ENCODE results near the gene POU6F2. TPM values are rescaled to one million over a fixed set of nuclear protein-coding genes. Genes with fewer than 3 reads are reported as not detected.

POU6F2 gene
- total RNA-seq, 1 experiment from 2014 or later = not detected

GRCh38 chr7:39416866-39417265 lies 439.2 kb downstream of the POU6F2 start:
- Histone ChIP-seq H3K27ac (ENCODE audit: low read length) (no peak overlapping the region), H3K36me3 (ENCODE audit: low read depth, low read length) (no peaks in the 10 kb centered on the region), H3K27me3 (ENCODE audit: low read length) (peaks cover 46% of the 10 kb centered on the region), H3K9me3 (ENCODE audit: low read length) (no peaks in the 10 kb centered on the region), H3K4me2 (ENCODE audit: low read length) (no peak overlapping the region), H4K20me1 (ENCODE audit: low read length) (no peaks in the 10 kb centered on the region), H3F3A (ENCODE audit: low read length, unreplicated experiment) (no peaks in the 10 kb centered on the region), H3K9ac (ENCODE audit: low read length) (no peak overlapping the region), H3K4me3 (ENCODE audit: low read length) (no peak overlapping the region), H3K79me2 (ENCODE audit: low read length) (no peaks in the 10 kb centered on the region), H3K4me1 (ENCODE audit: insufficient read depth, low read length) (peaks cover 6% of the 10 kb centered on the region; the same call in 1 of the 2 replicates), H2AFZ (ENCODE audit: low read length) (no peak overlapping the region), H3K9me2 (replicated peaks; ENCODE audit: low read length) (no peaks in the 10 kb centered on the region)
- TF ChIP-seq, protein P1, sequence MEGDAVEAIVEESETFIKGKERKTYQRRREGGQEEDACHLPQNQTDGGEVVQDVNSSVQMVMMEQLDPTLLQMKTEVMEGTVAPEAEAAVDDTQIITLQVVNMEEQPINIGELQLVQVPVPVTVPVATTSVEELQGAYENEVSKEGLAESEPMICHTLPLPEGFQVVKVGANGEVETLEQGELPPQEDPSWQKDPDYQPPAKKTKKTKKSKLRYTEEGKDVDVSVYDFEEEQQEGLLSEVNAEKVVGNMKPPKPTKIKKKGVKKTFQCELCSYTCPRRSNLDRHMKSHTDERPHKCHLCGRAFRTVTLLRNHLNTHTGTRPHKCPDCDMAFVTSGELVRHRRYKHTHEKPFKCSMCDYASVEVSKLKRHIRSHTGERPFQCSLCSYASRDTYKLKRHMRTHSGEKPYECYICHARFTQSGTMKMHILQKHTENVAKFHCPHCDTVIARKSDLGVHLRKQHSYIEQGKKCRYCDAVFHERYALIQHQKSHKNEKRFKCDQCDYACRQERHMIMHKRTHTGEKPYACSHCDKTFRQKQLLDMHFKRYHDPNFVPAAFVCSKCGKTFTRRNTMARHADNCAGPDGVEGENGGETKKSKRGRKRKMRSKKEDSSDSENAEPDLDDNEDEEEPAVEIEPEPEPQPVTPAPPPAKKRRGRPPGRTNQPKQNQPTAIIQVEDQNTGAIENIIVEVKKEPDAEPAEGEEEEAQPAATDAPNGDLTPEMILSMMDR (conservative IDR thresholded peaks at IDR 0.05; ENCODE audit: low read depth, low read length) = no peak
- no peak for TF ChIP-seq EZH2phosphoT487 (IDR thresholded peaks at IDR 0.05; ENCODE audit: borderline replicate concordance, low read length)
- TF ChIP-seq EZH2 (IDR thresholded peaks at IDR 0.05; ENCODE audit: low read length, unreplicated experiment) = no peak
- BruUV-seq (replicated peaks) = no TSS peak
- intact Hi-C loops (cut with micrococcal nuclease) = no loop called here
- DNase-seq (no peak), ATAC-seq (no peak)
- ChIA-PET CTCF (no interaction called here), POLR2A (ENCODE audit: unreplicated experiment) (no interaction called here)

DNA sequence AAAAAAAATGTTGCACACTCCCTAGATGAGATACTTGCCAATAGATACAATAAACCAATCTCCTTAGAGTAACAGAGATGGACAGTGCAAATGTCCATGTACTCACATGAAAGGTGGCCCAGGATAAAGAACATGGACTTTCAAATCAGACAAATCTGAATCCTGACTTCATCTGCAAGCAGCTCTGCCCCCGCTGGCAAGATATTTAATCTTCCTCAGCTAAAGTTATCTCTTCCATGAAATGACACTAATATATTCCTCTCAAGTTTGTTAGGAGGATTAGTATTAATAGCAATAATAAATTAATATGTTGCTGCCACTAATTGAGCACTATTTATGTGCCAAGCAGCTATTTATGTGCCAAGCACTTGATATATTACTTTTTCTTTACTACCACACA lies 439.9 kb downstream of the POU6F2 start:
- Histone ChIP-seq H3K27me3 (ENCODE audit: low read length) (peaks cover 44% of the 10 kb centered on the region), H3K9me2 (replicated peaks; ENCODE audit: low read length) (no peaks in the 10 kb centered on the region), H3K9me3 (ENCODE audit: low read length) (no peaks in the 10 kb centered on the region), H4K20me1 (ENCODE audit: low read length) (no peaks in the 10 kb centered on the region), H3K36me3 (ENCODE audit: low read depth, low read length) (no peaks in the 10 kb centered on the region), H2AFZ (ENCODE audit: low read length) (no peak overlapping the region), H3K27ac (ENCODE audit: low read length) (no peak overlapping the region), H3F3A (ENCODE audit: low read length, unreplicated experiment) (no peaks in the 10 kb centered on the region), H3K4me2 (ENCODE audit: low read length) (no peak overlapping the region), H3K4me1 (ENCODE audit: insufficient read depth, low read length) (peaks cover 6% of the 10 kb centered on the region; the same call in 1 of the 2 replicates), H3K9ac (ENCODE audit: low read length) (no peak overlapping the region), H3K79me2 (ENCODE audit: low read length) (no peaks in the 10 kb centered on the region), H3K4me3 (ENCODE audit: low read length) (no peak overlapping the region)
- intact Hi-C loops (cut with micrococcal nuclease) = no loop called here
- ChIA-PET POLR2A (ENCODE audit: unreplicated experiment) (no interaction called here), CTCF (no interaction called here)
- TF ChIP-seq EZH2phosphoT487 (IDR thresholded peaks at IDR 0.05; ENCODE audit: borderline replicate concordance, low read length) = no peak
- TF ChIP-seq, protein P1 (conservative IDR thresholded peaks at IDR 0.05; ENCODE audit: low read depth, low read length) = no peak
- TF ChIP-seq EZH2 (IDR thresholded peaks at IDR 0.05; ENCODE audit: low read length, unreplicated experiment) = no peak
- no peak for DNase-seq
- BruUV-seq (replicated peaks) = no TSS peak
- no peak for ATAC-seq

DNA sequence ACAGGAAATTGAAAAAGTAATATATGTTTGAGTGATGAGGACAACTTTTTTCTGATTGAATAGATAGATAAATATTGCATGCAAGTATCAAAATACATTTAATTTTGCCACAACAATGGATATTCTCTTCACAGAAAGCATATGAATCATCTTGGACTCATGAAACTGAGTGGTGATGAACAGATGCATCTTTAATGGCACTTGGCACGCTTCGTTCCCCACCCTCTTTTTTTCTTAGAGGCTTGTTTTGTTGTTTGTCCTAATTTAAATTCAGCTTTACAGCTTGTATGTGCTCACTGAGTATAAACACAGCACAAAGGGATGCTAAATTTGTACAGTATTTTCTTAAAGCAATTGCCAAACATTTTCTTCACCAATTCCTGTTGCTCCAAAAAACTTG lies 443.5 kb downstream of the POU6F2 start:
- Histone ChIP-seq H3K9me2 (replicated peaks; ENCODE audit: low read length) (no peaks in the 10 kb centered on the region), H3K9me3 (ENCODE audit: low read length) (no peaks in the 10 kb centered on the region), H3K4me3 (ENCODE audit: low read length) (no peak overlapping the region), H3F3A (ENCODE audit: low read length, unreplicated experiment) (no peaks in the 10 kb centered on the region), H2AFZ (ENCODE audit: low read length) (no peak overlapping the region), H3K27ac (ENCODE audit: low read length) (no peak overlapping the region), H3K4me2 (ENCODE audit: low read length) (no peak overlapping the region), H3K4me1 (ENCODE audit: insufficient read depth, low read length) (no peaks in the 10 kb centered on the region), H3K79me2 (ENCODE audit: low read length) (no peaks in the 10 kb centered on the region), H3K36me3 (ENCODE audit: low read depth, low read length) (no peaks in the 10 kb centered on the region), H4K20me1 (ENCODE audit: low read length) (no peaks in the 10 kb centered on the region), H3K9ac (ENCODE audit: low read length) (no peak overlapping the region), H3K27me3 (ENCODE audit: low read length) (peaks cover 28% of the 10 kb centered on the region)
- no TSS peak for BruUV-seq (replicated peaks)
- peak; percentile 16 for DNase-seq
- intact Hi-C loops (cut with micrococcal nuclease) = no loop called here
- ChIA-PET POLR2A (ENCODE audit: unreplicated experiment) (no interaction called here), CTCF (no interaction called here)
- no peak for ATAC-seq
- TF ChIP-seq, protein P1 (conservative IDR thresholded peaks at IDR 0.05; ENCODE audit: low read depth, low read length) = no peak
- TF ChIP-seq EZH2phosphoT487 (IDR thresholded peaks at IDR 0.05; ENCODE audit: borderline replicate concordance, low read length) (no peak), EZH2 (IDR thresholded peaks at IDR 0.05; ENCODE audit: low read length, unreplicated experiment) (no peak)

Data from PC-3 (cell line).